ENCODE measurements around the gene DSTYK. TPM values are rescaled to one million over a fixed set of nuclear protein-coding genes. Genes with fewer than 3 reads are reported as not detected.

Gene DSTYK
- total and polyA plus RNA-seq, 2 donors, result 8.6 to 15.5 TPM

- no peaks in the 10 kb centered on the region for H3K4me1 ChIP-seq (ENCODE audit: insufficient read depth)
- WGBS, result 92% methylated on average over 1 of the region's 1 CpG
- DNase-seq (ENCODE audit: extremely low spot score), result no peak
- H3K36me3 ChIP-seq (ENCODE audit: insufficient read depth), result peaks cover 2% of the 10 kb centered on the region
- H3K4me3 ChIP-seq (ENCODE audit: low read depth, low read length), result no peak overlapping the region
- H3K27ac ChIP-seq (ENCODE audit: low read depth), result no peak overlapping the region
Measured at GRCh38 chr1:205109269-205109668, 102.2 kb downstream of the DSTYK start.

- Histone ChIP-seq H3K36me3 (ENCODE audit: insufficient read depth) (peaks cover 2% of the 10 kb centered on the region), H3K4me3 (ENCODE audit: low read depth, low read length) (no peak overlapping the region), H3K4me1 (ENCODE audit: insufficient read depth) (no peaks in the 10 kb centered on the region), H3K27ac (ENCODE audit: low read depth) (no peak overlapping the region)
- no peak for DNase-seq (ENCODE audit: extremely low spot score)
- 90% methylated on average over 4 of the region's 4 CpGs for WGBS
Measured at GRCh38 chr1:205108464-205108863, 103.0 kb downstream of the DSTYK start.

DNA sequence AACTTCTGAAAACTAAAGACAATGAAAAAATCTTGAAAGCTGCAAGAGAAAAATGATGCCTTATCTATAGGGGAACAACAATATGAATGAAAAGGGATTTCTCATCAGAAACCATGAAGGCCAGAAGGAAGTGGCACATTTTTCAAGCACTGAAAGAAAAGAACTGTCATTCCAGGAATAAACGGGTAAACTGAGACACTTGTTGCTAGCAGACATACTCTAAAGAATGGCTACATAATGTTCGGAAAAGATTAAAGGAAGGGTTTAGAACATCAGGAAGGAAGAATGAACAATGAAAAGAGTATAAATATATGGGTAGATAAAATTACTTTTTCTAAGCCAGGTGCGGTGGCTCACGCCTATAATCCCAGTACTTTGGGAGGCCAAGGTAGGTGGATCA, 104.2 kb downstream of the DSTYK start:
- no peak for DNase-seq (ENCODE audit: extremely low spot score)
- Histone ChIP-seq H3K36me3 (ENCODE audit: insufficient read depth) (peaks cover 7% of the 10 kb centered on the region), H3K4me3 (ENCODE audit: low read depth, low read length) (no peak overlapping the region), H3K27ac (ENCODE audit: low read depth) (no peak overlapping the region), H3K4me1 (ENCODE audit: insufficient read depth) (no peaks in the 10 kb centered on the region)
- 96% methylated on average over 4 of the region's 4 CpGs for WGBS

GRCh38 chr1:205102404-205102803, 109.1 kb downstream of the DSTYK start:
- Histone ChIP-seq H3K4me3 (ENCODE audit: low read depth, low read length) (no peak overlapping the region), H3K27ac (ENCODE audit: low read depth) (no peak overlapping the region), H3K4me1 (ENCODE audit: insufficient read depth) (no peaks in the 10 kb centered on the region), H3K36me3 (ENCODE audit: insufficient read depth) (peaks cover 14% of the 10 kb centered on the region)
- WGBS, result 96% methylated on average over 3 of the region's 3 CpGs
- DNase-seq (ENCODE audit: extremely low spot score), result no peak

- no peak for DNase-seq (ENCODE audit: extremely low spot score)
- peaks cover 15% of the 10 kb centered on the region for H3K36me3 ChIP-seq (ENCODE audit: insufficient read depth)
Measured at GRCh38 chr1:205098242-205098641, 113.3 kb downstream of the DSTYK start.

GRCh38 chr1:205095422-205095821, 116.1 kb downstream of the DSTYK start:
- no peak for DNase-seq (ENCODE audit: extremely low spot score)

More at GRCh38 chr1:205098242-205098641, 113.3 kb downstream of the DSTYK start:
- Histone ChIP-seq H3K4me3 (ENCODE audit: low read depth, low read length) (no peak overlapping the region), H3K4me1 (ENCODE audit: insufficient read depth) (no peaks in the 10 kb centered on the region), H3K27ac (ENCODE audit: low read depth) (no peak overlapping the region)

More at GRCh38 chr1:205095422-205095821, 116.1 kb downstream of the DSTYK start:
- Histone ChIP-seq H3K27ac (ENCODE audit: low read depth) (no peak overlapping the region), H3K4me3 (ENCODE audit: low read depth, low read length) (no peak overlapping the region), H3K4me1 (ENCODE audit: insufficient read depth) (no peaks in the 10 kb centered on the region), H3K36me3 (ENCODE audit: insufficient read depth) (peaks cover 10% of the 10 kb centered on the region)

Other genes starting within 250 kb of the DSTYK start
- gene CNTN2, start 168.5 kb downstream of the DSTYK start, total RNA-seq, result 2.1 TPM
- gene CNTN2, start 168.5 kb downstream of the DSTYK start, polyA plus RNA-seq, result 0.67 TPM
- 0.74 TPM for gene TMEM81, start 127.2 kb downstream of the DSTYK start, total RNA-seq
- gene TMEM81, start 127.2 kb downstream of the DSTYK start, polyA plus RNA-seq, result 1.5 TPM
- gene RBBP5, start 89.7 kb downstream of the DSTYK start, total RNA-seq, result 17.6 TPM
- gene RBBP5, start 89.7 kb downstream of the DSTYK start, polyA plus RNA-seq, result 7.9 TPM
- 4.4 TPM for gene TMCC2, start 16.2 kb upstream of the DSTYK start, total RNA-seq
- gene TMCC2, start 16.2 kb upstream of the DSTYK start, polyA plus RNA-seq, result 2.7 TPM
- 0.90 TPM for gene NUAK2, start 110.0 kb upstream of the DSTYK start, total RNA-seq
- 0.82 TPM for gene NUAK2, start 110.0 kb upstream of the DSTYK start, polyA plus RNA-seq
- 3.0 TPM for gene KLHDC8A, start 145.2 kb upstream of the DSTYK start, total RNA-seq
- 0.28 TPM for gene KLHDC8A, start 145.2 kb upstream of the DSTYK start, polyA plus RNA-seq
- gene LEMD1, start 210.4 kb upstream of the DSTYK start, total RNA-seq, result not detected
- gene LEMD1, start 210.4 kb upstream of the DSTYK start, polyA plus RNA-seq, result not detected
- not detected for gene BLACAT1, start 244.3 kb upstream of the DSTYK start, total RNA-seq
- gene BLACAT1, start 244.3 kb upstream of the DSTYK start, polyA plus RNA-seq, result 0.03 TPM

Data from urinary bladder (tissue), 4 donors.